GM18499 (cell line): ENCODE results near the gene GRM3.

Experiments used
- ATAC-seq: cut with Tn5 transposase; IDR thresholded peaks from one replicate; pipeline ENCODE4 v1.9.1; 2021; ENCODE audit warnings: moderate number of reproducible peaks; ENCODE audit not compliant: insufficient read depth, unreplicated experiment

The GRM3 gene

DNA sequence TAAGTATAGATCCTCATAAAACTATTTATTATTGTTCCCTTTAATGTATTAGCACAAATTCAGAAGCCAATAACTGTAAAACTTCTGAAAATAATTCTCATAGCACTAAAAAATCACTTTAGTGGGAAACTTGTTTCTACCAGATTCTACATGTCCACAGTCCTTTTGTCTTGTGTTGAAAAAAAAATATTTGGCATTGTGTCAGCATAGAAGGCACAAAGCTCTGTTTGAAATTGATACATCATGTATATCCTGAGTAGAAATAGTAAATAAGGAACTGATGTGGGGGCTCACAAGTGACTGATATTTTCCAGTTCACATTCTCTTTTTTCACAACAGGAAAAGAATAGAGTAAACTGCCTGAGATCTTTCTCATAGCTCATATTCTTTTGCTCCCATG lies 134.6 kb downstream of the GRM3 start:
- ATAC-seq, result no peak

DNA sequence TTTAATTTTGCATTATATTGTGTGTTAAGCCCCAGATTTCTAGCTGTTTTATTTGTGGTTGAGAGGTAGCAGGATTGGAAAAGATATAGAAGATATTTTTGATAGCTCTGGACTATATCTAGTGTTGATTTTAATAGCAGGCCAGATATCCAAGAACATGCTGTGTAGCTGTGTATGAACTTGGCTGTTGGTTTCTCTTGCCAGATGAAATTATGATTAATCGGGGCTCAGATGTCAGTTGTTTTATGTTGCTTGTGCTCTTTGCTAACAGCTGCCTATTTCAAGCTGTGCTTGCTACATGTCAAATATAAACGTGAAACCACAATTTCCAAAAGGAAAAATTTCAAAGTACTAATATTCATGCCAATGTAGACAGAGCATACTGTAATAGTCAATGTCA lies 141.1 kb downstream of the GRM3 start:
- no peak for ATAC-seq

DNA sequence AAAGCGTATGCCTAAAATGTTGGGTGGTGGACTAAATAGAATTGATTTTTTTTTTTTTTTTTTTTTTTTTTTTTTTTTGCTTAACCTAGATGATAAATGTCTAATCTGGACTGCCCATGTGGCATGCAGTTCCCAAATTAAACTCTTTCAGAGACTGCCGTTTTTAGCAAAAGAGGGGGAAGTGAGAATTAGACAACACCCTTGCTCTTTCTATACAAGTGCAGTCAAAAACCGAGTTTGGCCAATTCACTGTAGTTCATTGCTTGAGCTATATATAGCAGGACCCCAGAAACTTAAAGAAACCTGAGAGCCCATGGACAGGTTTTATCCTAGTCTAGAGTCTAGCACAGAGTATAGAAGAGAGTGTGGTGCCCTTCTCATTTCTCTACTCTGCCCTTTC lies 141.9 kb downstream of the GRM3 start:
- ATAC-seq, result peak; percentile 86

DNA sequence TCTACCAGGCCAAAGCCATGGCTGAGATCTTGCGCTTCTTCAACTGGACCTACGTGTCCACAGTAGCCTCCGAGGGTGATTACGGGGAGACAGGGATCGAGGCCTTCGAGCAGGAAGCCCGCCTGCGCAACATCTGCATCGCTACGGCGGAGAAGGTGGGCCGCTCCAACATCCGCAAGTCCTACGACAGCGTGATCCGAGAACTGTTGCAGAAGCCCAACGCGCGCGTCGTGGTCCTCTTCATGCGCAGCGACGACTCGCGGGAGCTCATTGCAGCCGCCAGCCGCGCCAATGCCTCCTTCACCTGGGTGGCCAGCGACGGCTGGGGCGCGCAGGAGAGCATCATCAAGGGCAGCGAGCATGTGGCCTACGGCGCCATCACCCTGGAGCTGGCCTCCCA lies 142.7 kb downstream of the GRM3 start:
- ATAC-seq, result no peak

DNA sequence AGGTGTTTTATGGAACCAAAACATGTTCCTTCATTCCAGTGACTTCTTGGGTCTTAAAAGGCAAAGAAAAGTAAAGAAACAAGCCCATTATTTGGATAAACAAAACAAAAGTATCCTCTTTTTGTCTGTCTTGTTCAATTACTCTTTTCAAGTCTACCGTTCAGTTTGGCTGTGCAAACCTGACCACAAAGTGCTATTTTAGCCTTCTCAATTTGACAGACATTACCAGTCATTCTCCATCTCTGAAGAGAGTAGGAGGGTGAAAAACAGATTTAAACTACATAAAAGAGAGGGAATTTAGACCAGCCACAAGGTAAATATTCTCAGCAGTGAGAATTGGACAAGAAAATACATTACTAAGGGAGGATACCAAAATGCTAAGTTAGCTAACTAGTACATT lies 145.2 kb downstream of the GRM3 start:
- no peak for ATAC-seq

DNA sequence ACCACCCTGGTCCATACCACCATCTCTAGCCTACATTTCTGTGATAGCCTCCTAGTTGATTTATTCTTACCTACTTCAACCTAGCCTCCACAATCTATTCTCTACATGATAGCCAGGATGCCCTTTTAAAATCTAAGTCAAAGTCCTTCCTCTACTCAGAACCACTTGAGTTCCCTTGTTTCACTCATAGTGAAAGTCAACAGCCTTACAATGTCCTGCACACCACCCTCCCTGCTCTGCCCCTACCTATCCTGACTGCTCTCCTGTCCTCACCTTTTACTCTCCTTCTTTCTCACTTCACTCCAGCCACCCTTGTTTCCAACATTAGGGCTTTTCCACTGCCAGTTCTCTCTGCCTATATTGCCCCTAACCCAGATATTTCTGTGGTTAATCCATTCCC lies 146.7 kb downstream of the GRM3 start:
- ATAC-seq, result peak; percentile 35

DNA sequence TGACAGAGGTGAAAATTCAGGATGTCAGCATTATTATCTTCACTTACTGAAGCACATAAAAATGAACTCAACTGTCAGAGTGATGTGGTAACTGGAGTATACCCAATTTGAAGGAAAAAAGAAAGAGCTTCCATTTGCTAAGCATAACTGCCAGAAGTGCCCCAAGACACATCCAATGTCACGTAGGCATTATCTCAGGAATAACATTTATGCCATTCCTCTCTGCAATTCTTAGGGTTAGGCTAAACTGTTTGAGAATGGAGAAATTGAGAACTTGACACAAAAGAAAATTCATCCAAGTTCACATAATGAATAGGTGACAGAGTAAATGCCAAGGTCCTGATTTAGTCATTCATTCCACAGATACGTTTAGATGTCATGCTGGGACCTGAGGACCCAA lies 148.6 kb downstream of the GRM3 start:
- ATAC-seq, result no peak

DNA sequence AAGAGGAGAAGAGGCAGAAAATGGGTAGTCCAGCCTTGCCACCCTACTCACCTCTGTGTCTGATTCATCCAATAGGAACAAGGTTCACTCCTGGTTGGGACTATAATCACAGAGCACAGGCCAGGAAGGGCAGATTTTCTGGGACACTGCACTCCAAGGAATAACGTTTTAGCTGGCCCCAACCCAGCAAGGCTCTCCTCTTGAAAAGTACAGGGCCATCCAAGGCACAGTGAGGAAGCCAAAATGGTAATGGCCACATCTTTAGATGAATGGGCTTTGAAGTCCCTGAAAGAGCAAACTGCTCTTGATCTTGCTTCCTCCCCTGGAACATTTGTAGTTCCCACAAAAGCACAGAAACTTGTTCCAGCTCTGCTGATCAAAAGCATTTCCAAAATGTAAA lies 149.4 kb downstream of the GRM3 start:
- no peak for ATAC-seq

DNA sequence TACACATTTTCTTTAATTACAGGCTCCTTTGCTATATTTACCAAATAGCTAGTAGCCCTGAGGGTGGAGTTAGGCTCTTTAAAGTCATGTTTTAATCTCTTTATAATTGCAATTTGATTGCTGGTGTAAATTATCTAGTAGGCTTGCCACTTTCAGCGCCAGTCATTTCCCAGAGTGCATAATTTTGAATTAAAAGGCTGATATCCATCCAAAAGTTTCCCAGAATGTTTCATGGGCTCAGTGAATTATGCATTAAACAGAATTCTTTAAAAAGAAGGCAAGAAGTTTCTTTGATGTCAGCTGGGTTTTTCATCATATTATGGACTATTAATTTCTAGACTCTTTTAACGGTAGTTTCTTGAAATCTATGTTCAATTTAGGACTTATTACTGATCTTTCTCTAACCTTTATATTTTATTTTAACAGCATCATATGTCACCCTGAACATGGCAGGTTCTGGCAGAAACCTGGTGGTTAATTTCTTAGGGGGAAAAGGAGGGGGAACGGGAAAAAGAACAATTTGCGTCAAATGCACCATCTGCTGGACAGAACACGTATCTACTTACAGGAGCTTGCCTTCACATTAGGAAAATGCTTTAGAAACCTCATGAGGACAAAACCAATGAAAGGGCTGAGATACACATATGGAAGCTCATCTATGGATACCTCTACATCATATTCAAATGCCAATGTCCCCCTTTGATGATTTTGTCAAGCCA lies 171.1 kb downstream of the GRM3 start:
- no peak for ATAC-seq

DNA sequence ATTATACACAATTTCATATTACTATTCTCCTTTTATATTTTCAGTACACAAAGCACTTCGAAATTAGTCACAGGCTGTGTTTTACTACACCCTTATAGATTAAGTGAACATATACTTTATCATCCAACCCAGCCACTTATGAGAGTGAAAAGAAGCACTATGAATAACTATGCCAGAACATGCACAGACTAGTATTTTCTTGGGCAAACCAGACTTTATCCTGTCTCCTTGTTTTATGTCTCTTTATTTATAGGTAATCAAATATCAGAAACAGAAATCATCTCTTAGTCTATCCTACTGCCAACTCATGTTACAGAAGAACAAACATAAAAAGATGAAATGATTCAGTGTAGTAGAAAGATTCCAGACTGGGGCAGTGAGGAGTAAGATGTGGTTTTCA lies 171.8 kb downstream of the GRM3 start:
- ATAC-seq, result no peak

DNA sequence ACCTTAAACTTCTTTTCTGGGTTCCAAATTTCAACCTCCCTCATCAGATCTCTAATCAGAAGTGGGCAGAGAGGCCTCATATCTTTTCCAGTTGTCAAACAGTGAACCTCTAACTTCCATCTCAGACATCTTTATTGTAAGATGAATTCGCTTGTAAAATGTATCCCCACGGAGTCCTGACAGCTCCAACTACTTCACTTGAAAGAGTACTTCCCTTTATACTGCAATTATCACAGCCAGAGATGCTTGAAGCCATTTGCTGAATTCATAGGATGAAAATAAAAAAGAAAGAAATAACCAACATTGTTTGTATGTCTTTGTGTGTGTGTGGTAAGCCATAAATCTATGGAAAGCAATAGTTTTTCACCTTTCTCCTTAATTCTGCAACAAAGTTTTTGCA lies 175.2 kb downstream of the GRM3 start:
- no peak for ATAC-seq

DNA sequence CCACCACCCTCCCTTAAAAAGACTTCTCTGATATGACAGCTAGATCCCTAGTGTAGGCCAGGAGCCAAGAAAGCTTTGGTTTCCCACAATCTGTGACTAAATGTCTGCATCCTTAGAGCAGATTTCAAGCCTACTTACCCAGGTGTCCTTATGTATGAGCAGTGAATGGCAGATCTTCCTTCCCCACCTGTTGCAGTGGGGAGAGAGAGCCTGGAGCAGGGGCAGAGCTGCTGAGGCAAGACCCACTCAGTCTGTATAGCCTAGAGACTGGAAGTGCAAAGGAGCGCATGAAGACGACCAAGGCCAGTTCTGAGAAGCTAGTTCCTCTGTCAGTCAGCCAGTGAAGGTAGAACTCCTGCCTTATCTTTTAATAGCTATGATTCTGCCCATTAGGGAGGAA lies 180.1 kb downstream of the GRM3 start:
- ATAC-seq, result no peak

DNA sequence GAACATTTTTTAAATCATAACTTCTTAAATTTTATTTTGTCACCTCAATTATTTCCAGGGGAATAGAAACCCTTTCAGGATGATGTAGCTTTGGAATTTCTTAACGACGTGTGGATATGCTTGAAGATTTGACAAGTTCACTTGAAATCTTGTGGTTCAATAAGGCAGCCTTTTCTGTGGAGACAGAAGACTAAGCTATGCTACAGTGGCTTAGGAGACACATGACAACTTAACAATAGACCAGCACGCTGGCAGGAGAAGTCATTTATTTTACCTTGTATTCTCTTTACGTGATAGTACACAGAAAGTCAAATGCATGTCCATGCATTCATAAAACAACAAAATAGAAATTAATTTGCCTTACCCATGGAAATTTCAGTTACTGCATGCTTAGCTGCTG lies 181.6 kb downstream of the GRM3 start:
- ATAC-seq, result no peak

DNA sequence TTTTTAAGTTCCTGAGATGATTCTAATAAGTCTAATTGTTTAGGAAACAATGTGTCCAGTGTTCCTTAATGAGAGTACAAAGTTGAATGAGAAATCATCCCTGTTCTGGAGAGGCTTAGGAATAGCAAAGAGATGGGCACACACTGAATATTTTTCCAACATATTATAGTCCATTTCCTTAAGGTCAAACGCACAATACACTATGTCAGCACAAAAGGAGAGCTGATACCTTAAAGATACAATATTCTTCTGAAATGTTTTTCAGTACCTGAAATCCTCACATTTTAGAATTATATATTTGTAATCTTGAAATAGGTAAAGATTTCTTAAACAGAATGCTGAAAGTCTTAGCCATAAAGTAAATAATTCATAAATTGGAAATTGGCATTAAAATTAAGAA lies 183.2 kb downstream of the GRM3 start:
- ATAC-seq, result no peak

DNA sequence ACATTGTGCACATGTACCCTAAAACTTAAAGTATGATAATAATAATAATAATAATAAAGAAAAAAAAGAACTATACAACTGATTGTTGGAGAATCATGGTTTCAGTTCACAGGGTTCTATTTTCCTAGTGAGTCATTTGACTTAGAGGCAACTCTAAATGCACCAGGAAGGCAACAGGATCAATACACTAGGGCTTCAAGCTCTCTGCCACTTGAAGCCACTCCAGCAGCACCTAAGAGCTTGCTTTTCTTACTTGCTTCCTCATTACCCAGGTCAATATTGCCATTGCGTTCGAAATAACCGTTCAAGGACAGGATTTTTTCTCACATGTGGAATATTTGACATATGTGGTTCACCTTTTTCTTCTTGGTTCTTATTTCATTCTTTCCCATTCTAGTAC lies 189.7 kb downstream of the GRM3 start:
- ATAC-seq, result no peak

DNA sequence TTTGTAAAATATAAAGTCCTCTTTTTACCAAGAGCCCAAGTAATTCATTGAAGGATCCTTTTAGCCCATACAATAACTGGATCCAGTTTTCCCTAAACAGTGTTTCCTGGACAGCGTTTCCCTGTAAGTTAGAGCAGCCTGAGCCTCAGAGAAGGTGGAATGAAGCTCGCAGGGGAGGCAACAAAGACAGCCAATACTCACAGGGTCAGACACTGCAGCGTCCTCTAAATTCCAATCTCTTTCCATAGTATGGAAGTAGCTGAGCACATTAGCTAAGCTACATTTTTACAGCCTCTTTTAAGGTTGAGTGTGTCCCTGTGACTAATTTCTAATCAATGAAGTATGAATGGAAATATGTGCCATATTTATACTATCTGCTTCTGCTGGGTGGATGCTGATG lies 193.5 kb downstream of the GRM3 start:
- ATAC-seq, result no peak

DNA sequence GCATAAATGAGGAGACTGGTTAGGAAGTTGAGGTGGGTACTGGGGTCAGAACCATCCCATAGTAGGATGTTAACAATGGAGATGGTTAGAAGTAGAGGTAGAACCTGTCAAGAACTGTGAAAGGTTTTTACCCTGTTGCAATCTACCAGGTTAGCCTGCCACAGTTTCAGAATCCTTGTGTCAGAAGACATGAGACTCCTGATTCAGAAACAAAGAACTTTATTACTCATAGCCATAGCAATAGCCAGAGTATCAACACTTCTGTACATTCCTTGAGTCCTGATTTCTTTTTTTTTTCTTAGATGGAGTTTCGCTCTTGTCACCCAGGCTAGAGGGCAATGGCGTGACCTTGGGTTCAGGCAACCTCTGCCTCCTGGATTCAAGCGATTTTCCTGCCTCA lies 200.9 kb downstream of the GRM3 start:
- ATAC-seq, result no peak

DNA sequence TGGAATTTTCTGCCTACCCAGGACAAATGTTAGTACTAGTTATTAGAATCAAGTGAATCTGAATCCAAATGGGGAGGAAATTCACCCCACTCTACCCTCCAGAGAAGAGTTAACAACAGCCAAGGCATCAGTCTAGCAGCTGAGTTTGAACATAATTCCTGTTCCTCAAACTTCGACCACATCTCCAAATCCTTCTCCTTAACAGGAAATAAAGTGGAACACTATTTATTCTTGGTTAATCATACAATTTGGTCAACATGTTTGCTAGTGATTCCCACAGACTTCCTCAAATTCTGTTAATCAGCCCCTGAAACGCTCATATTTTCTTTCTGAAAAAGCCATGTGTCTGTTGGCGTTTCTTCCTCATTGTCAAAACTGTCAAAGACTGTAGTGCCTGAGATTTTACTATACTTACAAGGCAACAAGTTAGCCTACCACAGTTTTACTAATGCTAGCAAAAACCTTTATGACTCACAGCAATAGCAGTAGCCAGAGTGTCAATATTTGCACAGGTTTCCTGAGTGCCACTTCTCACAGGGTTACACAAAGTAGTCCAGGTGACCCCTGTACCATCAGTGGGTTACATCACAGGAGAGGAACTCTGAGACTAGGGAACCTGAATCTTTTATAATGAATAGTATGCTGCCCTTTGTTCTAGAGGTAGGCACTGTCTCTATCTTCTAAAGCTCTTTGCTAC lies 202.9 kb downstream of the GRM3 start:
- no peak for ATAC-seq

DNA sequence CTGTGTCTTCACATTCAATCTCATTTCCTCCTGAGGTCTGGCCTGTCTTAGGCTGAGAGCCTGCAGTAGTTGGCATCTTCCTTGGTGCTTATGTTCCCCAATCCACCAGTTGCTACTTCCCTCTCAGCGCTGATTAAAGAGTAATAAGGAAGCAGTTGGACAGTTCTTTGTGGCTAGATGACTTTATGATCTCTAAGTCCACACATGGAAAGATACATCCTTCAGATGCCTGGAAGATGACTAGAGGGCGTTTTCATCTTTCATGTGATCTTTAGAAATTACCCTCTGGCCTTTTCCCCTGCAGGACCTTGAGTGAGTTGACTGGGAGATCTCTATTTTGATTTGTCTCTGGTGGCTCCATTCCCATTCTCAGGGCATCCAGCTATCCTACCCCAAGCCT lies 204.5 kb downstream of the GRM3 start:
- no peak for ATAC-seq

DNA sequence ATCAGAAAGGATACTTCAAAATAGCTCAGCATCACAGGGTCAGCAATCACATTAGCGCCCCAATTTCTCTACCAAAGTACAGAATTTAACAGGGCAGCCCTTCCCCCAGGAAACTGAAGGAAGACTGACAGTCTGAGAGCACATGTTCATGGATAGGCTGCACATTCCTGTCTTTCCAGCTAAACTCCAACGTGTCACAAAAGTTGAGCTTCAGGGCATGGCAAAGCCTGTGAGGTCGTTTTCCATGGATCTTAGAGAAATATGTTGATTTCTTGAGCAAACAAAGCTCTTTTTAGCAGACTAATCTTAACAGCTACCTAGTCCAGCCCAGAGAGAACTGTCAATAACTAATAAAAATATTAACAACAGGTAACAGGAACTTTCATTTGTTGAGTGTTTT lies 207.9 kb downstream of the GRM3 start:
- ATAC-seq, result no peak

DNA sequence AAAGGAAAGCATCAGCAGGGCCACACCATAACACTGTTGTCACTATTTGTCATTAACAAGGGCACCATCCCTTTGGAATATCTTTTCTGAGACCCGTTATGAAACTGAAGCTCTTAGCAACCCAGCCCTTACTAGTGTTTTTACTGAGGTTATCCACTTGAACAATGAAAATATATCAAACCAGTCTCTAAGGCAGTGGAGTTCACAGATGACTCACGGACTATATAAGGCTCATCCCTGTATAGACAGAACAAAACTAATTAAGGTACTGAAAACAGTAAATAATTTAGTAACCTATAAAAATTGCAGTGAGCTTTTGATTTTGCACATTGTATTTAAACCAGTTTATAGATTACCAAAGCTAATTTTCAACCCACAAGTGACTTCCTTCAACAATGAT lies 219.7 kb downstream of the GRM3 start:
- ATAC-seq, result no peak

DNA sequence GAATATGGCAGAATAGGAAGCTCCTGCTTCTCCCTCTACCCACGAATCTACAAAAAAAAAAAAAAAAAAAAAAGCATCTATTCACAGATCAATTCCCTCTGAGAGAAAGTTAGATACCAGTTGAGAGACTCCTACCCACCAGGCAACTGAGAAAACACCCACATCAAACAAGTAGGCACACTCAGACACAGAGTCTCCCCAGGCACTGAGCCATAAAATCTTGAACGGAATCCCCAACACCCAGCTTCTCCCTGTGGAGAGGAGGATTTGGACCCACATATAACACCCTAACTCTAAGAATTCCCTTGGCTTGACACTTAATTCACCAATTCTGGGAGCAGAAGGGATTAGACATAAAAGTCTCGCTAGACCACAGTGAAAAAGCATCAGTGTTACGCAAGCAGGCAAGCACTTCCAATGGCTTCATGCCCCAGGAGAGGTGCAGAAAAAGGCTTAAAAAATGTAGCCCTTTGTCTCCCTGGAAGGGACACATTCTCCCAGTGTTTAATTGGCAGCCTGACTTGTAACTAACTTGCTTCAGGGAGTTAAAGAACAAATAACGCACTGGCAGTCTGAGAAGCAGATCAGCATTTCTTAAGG lies 223.6 kb downstream of the GRM3 start:
- no peak for ATAC-seq
